ENCODE data around the gene DES. TPM values are rescaled to one million over a fixed set of nuclear protein-coding genes. Genes with fewer than 3 reads are reported as not detected.

The DES gene
- polyA plus RNA-seq, 1 experiment = 7.0 TPM

GRCh38 chr2:219423652-219424377, 5.6 kb downstream of the DES start:
- Histone ChIP-seq H3K36me3 (ENCODE audit: control insufficient read depth, insufficient read depth, low read length) (no peaks in the 10 kb centered on the region), H3K4me3 (ENCODE audit: low read depth, low read length) (no peak overlapping the region), H3K27me3 (ENCODE audit: control insufficient read depth, insufficient read depth, low read length) (no peaks in the 10 kb centered on the region)
- DNase-seq (ENCODE audit: low read depth) = no peak
- no peak for TF ChIP-seq CTCF (IDR thresholded peaks at IDR 0.05; ENCODE audit: insufficient read depth, low read depth, low read length)
- CTCF ChIA-PET = interaction anchor here (1.0 to 1.6 kb wide), 4 partner anchors 10 to 106 kb away, joined by 3 to 5 read pairs (median 4); no protein-coding TSS in a partner anchor
- POLR2A ChIA-PET = no interaction called here

- ChIA-PET POLR2A (no interaction called here), CTCF (no interaction called here)
Measured at GRCh38 chr2:219425238-219426067, 7.3 kb downstream of the DES start.

GRCh38 chr2:219426068-219426443, 7.9 kb downstream of the DES start:
- POLR2A ChIA-PET = no interaction called here
- no peak overlapping the region for H3K4me3 ChIP-seq (ENCODE audit: low read depth, low read length)
- DNase-seq (ENCODE audit: low read depth) = no peak
- no peak for TF ChIP-seq CTCF (IDR thresholded peaks at IDR 0.05; ENCODE audit: insufficient read depth, low read depth, low read length)
- no peaks in the 10 kb centered on the region for H3K36me3 ChIP-seq (ENCODE audit: control insufficient read depth, insufficient read depth, low read length)
- CTCF ChIA-PET = no interaction called here
- H3K27me3 ChIP-seq (ENCODE audit: control insufficient read depth, insufficient read depth, low read length) = no peaks in the 10 kb centered on the region

More at GRCh38 chr2:219425238-219426067, 7.3 kb downstream of the DES start:
- Histone ChIP-seq H3K27me3 (ENCODE audit: control insufficient read depth, insufficient read depth, low read length) (no peaks in the 10 kb centered on the region), H3K4me3 (ENCODE audit: low read depth, low read length) (no peak overlapping the region), H3K36me3 (ENCODE audit: control insufficient read depth, insufficient read depth, low read length) (no peaks in the 10 kb centered on the region)
- DNase-seq (ENCODE audit: low read depth) = no peak
- no peak for TF ChIP-seq CTCF (IDR thresholded peaks at IDR 0.05; ENCODE audit: insufficient read depth, low read depth, low read length)

- no peak for TF ChIP-seq CTCF (IDR thresholded peaks at IDR 0.05; ENCODE audit: insufficient read depth, low read depth, low read length)
- DNase-seq (ENCODE audit: low read depth) = no peak
- ChIA-PET POLR2A (no interaction called here), CTCF (interaction anchor here (1.8 to 2.9 kb wide), 3 partner anchors 11 to 103 kb away, joined by 5 to 11 read pairs (median 9); no protein-coding TSS in a partner anchor)
- Histone ChIP-seq H3K4me3 (ENCODE audit: low read depth, low read length) (no peak overlapping the region), H3K36me3 (ENCODE audit: control insufficient read depth, insufficient read depth, low read length) (no peaks in the 10 kb centered on the region), H3K27me3 (ENCODE audit: control insufficient read depth, insufficient read depth, low read length) (no peaks in the 10 kb centered on the region)
Measured at GRCh38 chr2:219426534-219427136, 8.5 kb downstream of the DES start.

GRCh38 chr2:219428469-219428868, 10.3 kb downstream of the DES start:
- POLR2A ChIA-PET = no interaction called here
- CTCF ChIA-PET = interaction anchor here (1.0 to 2.9 kb wide), 5 partner anchors 26 to 101 kb away, joined by 3 to 11 read pairs (median 5); no protein-coding TSS in a partner anchor

More at GRCh38 chr2:219428469-219428868, 10.3 kb downstream of the DES start:
- Histone ChIP-seq H3K4me3 (ENCODE audit: low read depth, low read length) (no peak overlapping the region), H3K36me3 (ENCODE audit: control insufficient read depth, insufficient read depth, low read length) (no peaks in the 10 kb centered on the region), H3K27me3 (ENCODE audit: control insufficient read depth, insufficient read depth, low read length) (no peaks in the 10 kb centered on the region)
- DNase-seq (ENCODE audit: low read depth) = no peak
- no peak for TF ChIP-seq CTCF (IDR thresholded peaks at IDR 0.05; ENCODE audit: insufficient read depth, low read depth, low read length)

All from BJ (cell line).